H9 (cell line): ENCODE data around the gene MAPK6. TPM values are rescaled to one million over a fixed set of nuclear protein-coding genes. Genes with fewer than 3 reads are reported as not detected.

Source experiments
- DNase-seq: peaks from one replicate; pipeline ENCODE4 v3.0.0-alpha.2; 2017
- H2AFZ ChIP-seq: one replicate; pipeline ENCODE4 v1.6.1; 2013; ENCODE audit warnings: mild to moderate bottlenecking, low read length, control low read depth, moderate library complexity
- H2AK5ac ChIP-seq: 2 replicates; pipeline ENCODE4 v1.6.1; 2013; ENCODE audit warnings: low read length, control low read depth, mixed read lengths; ENCODE audit not compliant: insufficient read length
- H2BK120ac ChIP-seq: one replicate; pipeline ENCODE4 v1.6.1; 2013; ENCODE audit warnings: low read depth, mild to moderate bottlenecking, low read length, control low read depth, inconsistent platforms; ENCODE audit not compliant: poor library complexity, severe bottlenecking
- H2BK12ac ChIP-seq: 2 replicates; pipeline ENCODE4 v1.6.1; 2013; ENCODE audit warnings: low read length, control low read depth, mixed read lengths, low read depth; ENCODE audit not compliant: insufficient read length
- H2BK15ac ChIP-seq: 2 replicates; pipeline ENCODE4 v1.6.1; 2013; ENCODE audit warnings: low read depth, low read length, control low read depth
- H2BK20ac ChIP-seq: one replicate; pipeline ENCODE4 v1.6.1; 2013; ENCODE audit warnings: low read depth, mild to moderate bottlenecking, low read length, control low read depth, inconsistent platforms; ENCODE audit not compliant: poor library complexity, severe bottlenecking
- H2BK5ac ChIP-seq: 2 replicates; pipeline ENCODE4 v1.6.1; 2013; ENCODE audit warnings: low read length, control low read depth, mixed read lengths; ENCODE audit not compliant: insufficient read length
- H3K14ac ChIP-seq: 2 replicates; pipeline ENCODE4 v1.6.1; 2013; ENCODE audit warnings: low read length, control low read depth; ENCODE audit not compliant: insufficient read depth
- H3K18ac ChIP-seq: 2 replicates; pipeline ENCODE4 v1.6.1; 2013; ENCODE audit warnings: low read depth, mild to moderate bottlenecking, mixed read lengths, low read length, control low read depth; ENCODE audit not compliant: insufficient read length
- H3K23ac ChIP-seq: 2 replicates; pipeline ENCODE4 v1.6.1; 2013; ENCODE audit warnings: low read length, control low read depth, mixed read lengths, low read depth; ENCODE audit not compliant: insufficient read length
- H3K23me2 ChIP-seq: 2 replicates; pipeline ENCODE4 v1.6.1; 2013; ENCODE audit warnings: low read depth, mild to moderate bottlenecking, mixed read lengths, low read length, control low read depth; ENCODE audit not compliant: insufficient read length, poor library complexity, severe bottlenecking
- H3K27ac ChIP-seq: 2 replicates; pipeline ENCODE4 v1.5.1; 2013; ENCODE audit warnings: low read length, control low read depth, mixed read lengths, low read depth; ENCODE audit not compliant: insufficient read length
- H3K27me3 ChIP-seq: 2 replicates; pipeline ENCODE4 v1.6.1; 2013; ENCODE audit warnings: low read length, control low read depth, inconsistent platforms; ENCODE audit not compliant: insufficient read depth
- H3K4ac ChIP-seq: 2 replicates; pipeline ENCODE4 v1.6.1; 2013; ENCODE audit warnings: low read depth, mild to moderate bottlenecking, control low read depth, inconsistent platforms, low read length, moderate library complexity
- H3K4me1 ChIP-seq: 2 replicates; pipeline ENCODE4 v1.6.1; 2013; ENCODE audit warnings: low read length, control low read depth, inconsistent platforms; ENCODE audit not compliant: insufficient read depth
- H3K4me2 ChIP-seq: 2 replicates; pipeline ENCODE4 v1.6.1; 2013; ENCODE audit warnings: low read length, control low read depth, mixed read lengths; ENCODE audit not compliant: insufficient read length, insufficient read depth
- H3K56ac ChIP-seq: 2 replicates; pipeline ENCODE4 v1.6.1; 2013; ENCODE audit warnings: low read depth, mild to moderate bottlenecking, mixed read lengths, low read length, control low read depth; ENCODE audit not compliant: insufficient read length
- H3K79me1 ChIP-seq: 2 replicates; pipeline ENCODE4 v1.6.1; 2013; ENCODE audit warnings: low read depth, mild to moderate bottlenecking, moderate library complexity, low read length, control low read depth, inconsistent platforms; ENCODE audit not compliant: insufficient read depth, poor library complexity, severe bottlenecking
- H3K79me2 ChIP-seq: 2 replicates; pipeline ENCODE4 v1.6.1; 2013; ENCODE audit warnings: low read length, control low read depth, inconsistent platforms; ENCODE audit not compliant: insufficient read depth
- H3K9ac ChIP-seq: 2 replicates; pipeline ENCODE4 v1.6.1; 2013; ENCODE audit warnings: low read length, control low read depth, mixed read lengths; ENCODE audit not compliant: insufficient read length; ENCODE audit errors: extremely low read depth
- H3K9me3 ChIP-seq: one replicate; pipeline ENCODE4 v1.6.1; 2013; ENCODE audit warnings: low read depth, low read length, inconsistent platforms; ENCODE audit not compliant: control insufficient read depth
- H3T11ph ChIP-seq: one replicate; pipeline ENCODE4 v1.6.1; 2013; ENCODE audit warnings: mild to moderate bottlenecking, low read length, control low read depth, inconsistent platforms
- H4K20me1 ChIP-seq: one replicate; pipeline ENCODE4 v1.6.1; 2013; ENCODE audit not compliant: control insufficient read depth, insufficient read length, insufficient read depth
- H4K5ac ChIP-seq: 2 replicates; pipeline ENCODE4 v1.6.1; 2013; ENCODE audit warnings: low read depth, mild to moderate bottlenecking, mixed read lengths, low read length, control low read depth; ENCODE audit not compliant: insufficient read length
- H4K8ac ChIP-seq: replicated peaks from 2 replicates; pipeline ENCODE4 v1.6.1; 2013; ENCODE audit warnings: low read length, control low read depth, mixed read lengths, low read depth; ENCODE audit not compliant: insufficient read length
- H4K91ac ChIP-seq: 2 replicates; pipeline ENCODE4 v1.6.1; 2013; ENCODE audit warnings: low read depth, mild to moderate bottlenecking, moderate library complexity, mixed read lengths, low read length, control low read depth; ENCODE audit not compliant: insufficient read length
- H3K27ac Mint-ChIP-seq, 3 experiments: 2 replicates in 2 of 3; 3 replicates in 1 of 3; pipeline ENCODE4 v1.8.0; 2020 to 2021; ENCODE audit warnings: mixed read lengths in 3 of 3, mild to moderate bottlenecking in 1 of 3, moderate library complexity in 1 of 3
- H3K27me3 Mint-ChIP-seq: 2 replicates; pipeline ENCODE4 v1.8.0; 2021; ENCODE audit warnings: low read depth, mild to moderate bottlenecking, moderate library complexity, mixed read lengths
- H3K36me3 Mint-ChIP-seq, 3 experiments: 2 replicates in 2 of 3; 3 replicates in 1 of 3; pipeline ENCODE4 v1.8.0; 2020 to 2021; ENCODE audit warnings: low read depth in 3 of 3, mixed read lengths in 3 of 3; ENCODE audit not compliant: insufficient read depth in 1 of 3
- H3K4me1 Mint-ChIP-seq, 2 experiments: 2 replicates each; pipeline ENCODE4 v1.8.0; 2020; ENCODE audit warnings: mixed read lengths in 2 of 2
- H3K4me3 Mint-ChIP-seq, 2 experiments: 2 replicates in 1 of 2; 3 replicates in 1 of 2; pipeline ENCODE4 v1.8.0; 2020 to 2021; ENCODE audit warnings: mild to moderate bottlenecking in 2 of 2, mixed read lengths in 2 of 2, moderate library complexity in 1 of 2
- H3K9me3 Mint-ChIP-seq, 2 experiments: 2 replicates in 1 of 2; 3 replicates in 1 of 2; pipeline ENCODE4 v1.8.0; 2020; ENCODE audit warnings: mild to moderate bottlenecking in 2 of 2, mixed read lengths in 2 of 2, moderate library complexity in 1 of 2
- WGBS: extraction: QIAGEN DNeasy Blood & Tissue Kit; methylation state at CpG from one replicate; pipeline ENCODE4 v1.1.7; 2013; ENCODE audit warnings: missing lambda C conversion rate, low lambda C conversion rate, mixed read lengths; ENCODE audit not compliant: insufficient read length; ENCODE audit errors: extremely low coverage; 5-methylcytosine and 5-hydroxymethylcytosine counted together
- total RNA-seq: library from RNA; stranded (reverse); gene quantifications from 2 replicates; pipeline ENCODE4 v1.2.1, GENCODE V29; 2021
- TF ChIP-seq, protein P1 (sequence below): fragments of 200-600 bp; sonication (generic); conservative IDR thresholded peaks from 3 replicates; pipeline ENCODE4 v1.8.0; 2021; ENCODE audit warnings: antibody characterized with exemption, mild to moderate bottlenecking

MAPK6 gene
- total RNA-seq, 1 experiment from 2014 or later, result 88.6 TPM

DNA sequence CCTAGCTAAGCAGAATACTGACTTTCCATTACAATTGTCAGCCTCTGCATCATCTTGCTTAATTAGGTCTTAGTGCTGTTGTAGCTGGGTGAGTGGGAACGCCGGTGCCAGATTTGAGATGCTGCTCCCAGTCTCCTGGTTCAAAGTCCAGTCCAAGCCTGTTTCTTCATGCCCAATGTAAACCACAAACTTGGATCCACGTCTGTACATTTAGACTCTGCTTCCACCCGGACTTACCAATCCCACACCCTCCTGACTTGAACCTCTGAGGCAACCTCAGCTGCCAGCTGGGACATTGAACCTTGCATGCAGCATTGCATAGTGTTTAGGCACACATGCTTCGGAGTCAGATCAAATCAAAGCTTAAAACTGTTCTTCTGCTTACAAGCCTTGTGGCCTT is 50.5 kb downstream of the MAPK6 start:
- H3T11ph ChIP-seq, result no peak overlapping the region
- no peaks in the 10 kb centered on the region for H3K27me3 ChIP-seq
- no peak overlapping the region for H2BK15ac ChIP-seq
- no peak overlapping the region for H3K18ac ChIP-seq
- H4K20me1 ChIP-seq, result no peaks in the 10 kb centered on the region
- Mint-ChIP-seq H3K4me3 (no peak overlapping the region), H3K4me1 (peaks cover 14 to 22% of the 10 kb centered on the region in 2 experiments), H3K27ac (no peak overlapping the region), H3K36me3 (peaks cover 3 to 6% (median 6%) of the 10 kb centered on the region in 3 experiments; a peak in 6 of 7 replicates), H3K27me3 (no peaks in the 10 kb centered on the region), H3K9me3 (no peaks in the 10 kb centered on the region; a peak in 1 of 5 replicates)
- H2AFZ ChIP-seq, result no peak overlapping the region
- no peak overlapping the region for H3K9ac ChIP-seq
- no peak overlapping the region for H4K5ac ChIP-seq
- no peak overlapping the region for H4K8ac ChIP-seq
- H3K14ac ChIP-seq, result no peak overlapping the region
- H3K79me1 ChIP-seq, result no peaks in the 10 kb centered on the region
- H2AK5ac ChIP-seq, result no peak overlapping the region
- H3K27ac ChIP-seq, result no peak overlapping the region
- no peaks in the 10 kb centered on the region for H3K79me2 ChIP-seq
- H3K56ac ChIP-seq, result no peak overlapping the region
- WGBS, result no CpG with 5 or more reads among the region's 5 CpGs
- no peak for DNase-seq
- no peak overlapping the region for H2BK5ac ChIP-seq
- TF ChIP-seq, protein P1, sequence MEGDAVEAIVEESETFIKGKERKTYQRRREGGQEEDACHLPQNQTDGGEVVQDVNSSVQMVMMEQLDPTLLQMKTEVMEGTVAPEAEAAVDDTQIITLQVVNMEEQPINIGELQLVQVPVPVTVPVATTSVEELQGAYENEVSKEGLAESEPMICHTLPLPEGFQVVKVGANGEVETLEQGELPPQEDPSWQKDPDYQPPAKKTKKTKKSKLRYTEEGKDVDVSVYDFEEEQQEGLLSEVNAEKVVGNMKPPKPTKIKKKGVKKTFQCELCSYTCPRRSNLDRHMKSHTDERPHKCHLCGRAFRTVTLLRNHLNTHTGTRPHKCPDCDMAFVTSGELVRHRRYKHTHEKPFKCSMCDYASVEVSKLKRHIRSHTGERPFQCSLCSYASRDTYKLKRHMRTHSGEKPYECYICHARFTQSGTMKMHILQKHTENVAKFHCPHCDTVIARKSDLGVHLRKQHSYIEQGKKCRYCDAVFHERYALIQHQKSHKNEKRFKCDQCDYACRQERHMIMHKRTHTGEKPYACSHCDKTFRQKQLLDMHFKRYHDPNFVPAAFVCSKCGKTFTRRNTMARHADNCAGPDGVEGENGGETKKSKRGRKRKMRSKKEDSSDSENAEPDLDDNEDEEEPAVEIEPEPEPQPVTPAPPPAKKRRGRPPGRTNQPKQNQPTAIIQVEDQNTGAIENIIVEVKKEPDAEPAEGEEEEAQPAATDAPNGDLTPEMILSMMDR, result no peak
- H3K4me1 ChIP-seq, result no peaks in the 10 kb centered on the region
- no peak overlapping the region for H2BK120ac ChIP-seq
- H3K23ac ChIP-seq, result no peak overlapping the region
- H4K91ac ChIP-seq, result no peak overlapping the region
- no peak overlapping the region for H2BK20ac ChIP-seq
- no peak overlapping the region for H3K4ac ChIP-seq
- no peaks in the 10 kb centered on the region for H3K23me2 ChIP-seq
- H3K9me3 ChIP-seq, result no peaks in the 10 kb centered on the region
- H2BK12ac ChIP-seq, result no peak overlapping the region
- no peak overlapping the region for H3K4me2 ChIP-seq
